MM.1S (cell line): ENCODE data around the gene ILK.

Experiments used
- EZH2 ChIP-seq: fragments of 300-600 bp; sonication (generic); optimal IDR thresholded peaks from 2 replicates; pipeline ENCODE3; 2017; ENCODE audit warnings: low read depth, mild to moderate bottlenecking, antibody characterized with exemption, low read length, mixed read lengths
- TF ChIP-seq, protein P1 (sequence below): fragments of 300-600 bp; sonication (generic); IDR thresholded peaks from 2 replicates; pipeline ENCODE4 v1.5.1; 2016; ENCODE audit warnings: antibody characterized with exemption, low read length, mixed read lengths

DNA sequence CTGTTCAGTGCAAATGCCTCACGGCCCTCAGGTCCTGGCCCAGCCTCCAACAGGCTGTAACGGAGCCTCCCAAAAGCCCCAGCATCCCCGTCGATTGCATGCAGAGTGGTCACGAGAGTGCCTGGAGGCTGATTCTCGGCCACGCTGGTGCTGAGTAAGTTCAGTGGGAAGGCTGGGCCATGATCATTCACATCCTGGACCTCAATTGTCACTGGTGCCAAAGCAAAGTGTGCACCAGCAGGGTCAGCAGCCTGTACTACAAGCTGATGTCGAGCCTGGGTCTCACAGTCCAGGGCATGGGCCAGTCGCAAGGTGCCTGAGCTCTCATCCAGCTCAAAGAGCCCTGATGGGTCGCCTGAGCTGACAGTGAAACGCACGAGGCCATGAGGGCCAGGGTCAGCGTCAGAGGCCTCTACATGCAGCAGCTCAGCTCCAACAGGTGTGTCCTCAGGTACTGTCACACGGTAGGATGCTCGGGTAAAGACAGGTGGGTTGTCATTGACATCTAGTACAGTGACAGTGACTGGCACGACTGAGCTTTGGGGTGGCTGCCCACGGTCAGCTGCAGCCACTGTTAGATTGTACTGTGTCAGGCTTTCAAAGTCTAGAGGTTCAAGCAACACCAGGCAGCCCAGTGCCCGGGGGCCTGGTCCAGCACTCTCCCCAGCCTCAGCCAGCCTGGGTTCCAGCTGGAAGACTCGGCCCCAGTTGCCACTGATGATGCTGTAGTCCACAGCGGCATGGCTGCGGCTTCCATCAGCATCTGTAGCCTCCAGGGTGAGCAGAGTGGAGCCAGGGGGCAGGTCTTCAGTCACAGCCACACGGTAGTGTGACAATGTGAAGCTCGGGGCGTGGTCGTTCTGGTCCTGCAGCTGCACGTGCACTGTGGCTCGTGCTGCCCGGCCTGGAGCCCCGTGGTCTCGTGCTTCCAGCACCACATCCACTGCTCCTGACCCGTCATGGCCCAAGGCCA lies 20.1 kb downstream of the ILK start:
- no peak for TF ChIP-seq EZH2
- TF ChIP-seq, protein P1, sequence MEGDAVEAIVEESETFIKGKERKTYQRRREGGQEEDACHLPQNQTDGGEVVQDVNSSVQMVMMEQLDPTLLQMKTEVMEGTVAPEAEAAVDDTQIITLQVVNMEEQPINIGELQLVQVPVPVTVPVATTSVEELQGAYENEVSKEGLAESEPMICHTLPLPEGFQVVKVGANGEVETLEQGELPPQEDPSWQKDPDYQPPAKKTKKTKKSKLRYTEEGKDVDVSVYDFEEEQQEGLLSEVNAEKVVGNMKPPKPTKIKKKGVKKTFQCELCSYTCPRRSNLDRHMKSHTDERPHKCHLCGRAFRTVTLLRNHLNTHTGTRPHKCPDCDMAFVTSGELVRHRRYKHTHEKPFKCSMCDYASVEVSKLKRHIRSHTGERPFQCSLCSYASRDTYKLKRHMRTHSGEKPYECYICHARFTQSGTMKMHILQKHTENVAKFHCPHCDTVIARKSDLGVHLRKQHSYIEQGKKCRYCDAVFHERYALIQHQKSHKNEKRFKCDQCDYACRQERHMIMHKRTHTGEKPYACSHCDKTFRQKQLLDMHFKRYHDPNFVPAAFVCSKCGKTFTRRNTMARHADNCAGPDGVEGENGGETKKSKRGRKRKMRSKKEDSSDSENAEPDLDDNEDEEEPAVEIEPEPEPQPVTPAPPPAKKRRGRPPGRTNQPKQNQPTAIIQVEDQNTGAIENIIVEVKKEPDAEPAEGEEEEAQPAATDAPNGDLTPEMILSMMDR = no peak
